ENCODE data around the gene CARTPT.

Gene CARTPT

DNA sequence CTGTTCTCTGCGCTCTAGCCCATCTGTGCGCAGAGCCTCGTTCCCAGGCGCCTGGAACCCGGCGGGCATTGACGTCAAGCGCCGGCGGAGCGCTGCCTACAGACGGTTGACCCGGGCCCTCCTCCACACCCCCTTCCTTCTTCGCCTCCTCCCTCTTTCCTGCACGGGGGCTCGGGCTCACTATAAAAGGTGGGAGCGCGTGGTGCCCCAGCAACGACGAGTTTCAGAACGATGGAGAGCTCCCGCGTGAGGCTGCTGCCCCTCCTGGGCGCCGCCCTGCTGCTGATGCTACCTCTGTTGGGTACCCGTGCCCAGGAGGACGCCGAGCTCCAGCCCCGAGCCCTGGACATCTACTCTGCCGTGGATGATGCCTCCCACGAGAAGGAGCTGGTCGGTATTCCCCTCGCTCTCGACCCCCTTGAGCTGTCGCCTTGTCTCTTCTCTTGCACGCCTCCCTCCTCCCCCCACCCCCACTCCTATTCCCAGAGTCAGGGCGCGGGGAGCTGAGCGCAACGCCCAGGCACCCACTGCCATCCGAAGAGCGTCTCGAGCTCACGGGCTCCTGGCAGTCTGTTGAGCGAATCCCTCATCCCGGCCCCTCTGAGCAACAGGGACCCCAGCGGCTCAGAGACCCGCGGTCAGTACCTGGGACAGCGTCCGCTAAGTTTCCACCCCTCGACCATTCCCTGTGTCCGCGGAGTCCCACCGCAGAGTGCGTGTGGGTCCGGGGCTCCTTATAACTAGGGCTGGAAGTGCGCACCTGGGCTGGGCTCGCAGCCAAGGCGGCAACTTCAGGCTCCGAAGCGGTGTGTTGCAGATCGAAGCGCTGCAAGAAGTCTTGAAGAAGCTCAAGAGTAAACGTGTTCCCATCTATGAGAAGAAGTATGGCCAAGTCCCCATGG, at the start of gene CARTPT:
Gene CARTPT (plus strand): TSS at position 213 of the 902 bp plus-strand sequence. CDS start 19 bp downstream, at position 232.
- Histone ChIP-seq H4K20me1 (ENCODE audit: insufficient read depth, low read length, poor library complexity, severe bottlenecking) (no peaks in the 10 kb centered on the region), H3K9me2 (replicated peaks; ENCODE audit: low read depth, low read length) (no peaks in the 10 kb centered on the region), H3K79me2 (ENCODE audit: insufficient read depth, low read length) (no peaks in the 10 kb centered on the region), H3K4me1 (ENCODE audit: insufficient read depth, low read length, poor library complexity, severe bottlenecking) (no peaks in the 10 kb centered on the region), H3F3A (ENCODE audit: low read depth) (no peaks in the 10 kb centered on the region), H3K36me3 (ENCODE audit: insufficient read depth, low read length) (no peaks in the 10 kb centered on the region), H3K9ac (ENCODE audit: low read depth, low read length, poor library complexity, severe bottlenecking) (no peak within 1 kb of the TSS), H3K4me3 (ENCODE audit: low read length, poor library complexity, severe bottlenecking) (no peak within 1 kb of the TSS), H3K4me2 (ENCODE audit: low read depth, low read length, poor library complexity, severe bottlenecking) (no peak within 1 kb of the TSS), H3K27me3 (ENCODE audit: insufficient read depth, low read length, poor library complexity, severe bottlenecking) (no peaks in the 10 kb centered on the region), H3K9me3 (ENCODE audit: insufficient read depth, low read depth, low read length) (no peaks in the 10 kb centered on the region), H2AFZ (ENCODE audit: low read length) (no peak within 1 kb of the TSS)
- TF ChIP-seq EZH2phosphoT487 (IDR thresholded peaks at IDR 0.05; ENCODE audit: borderline replicate concordance), result no peak
- TF ChIP-seq, protein P1, sequence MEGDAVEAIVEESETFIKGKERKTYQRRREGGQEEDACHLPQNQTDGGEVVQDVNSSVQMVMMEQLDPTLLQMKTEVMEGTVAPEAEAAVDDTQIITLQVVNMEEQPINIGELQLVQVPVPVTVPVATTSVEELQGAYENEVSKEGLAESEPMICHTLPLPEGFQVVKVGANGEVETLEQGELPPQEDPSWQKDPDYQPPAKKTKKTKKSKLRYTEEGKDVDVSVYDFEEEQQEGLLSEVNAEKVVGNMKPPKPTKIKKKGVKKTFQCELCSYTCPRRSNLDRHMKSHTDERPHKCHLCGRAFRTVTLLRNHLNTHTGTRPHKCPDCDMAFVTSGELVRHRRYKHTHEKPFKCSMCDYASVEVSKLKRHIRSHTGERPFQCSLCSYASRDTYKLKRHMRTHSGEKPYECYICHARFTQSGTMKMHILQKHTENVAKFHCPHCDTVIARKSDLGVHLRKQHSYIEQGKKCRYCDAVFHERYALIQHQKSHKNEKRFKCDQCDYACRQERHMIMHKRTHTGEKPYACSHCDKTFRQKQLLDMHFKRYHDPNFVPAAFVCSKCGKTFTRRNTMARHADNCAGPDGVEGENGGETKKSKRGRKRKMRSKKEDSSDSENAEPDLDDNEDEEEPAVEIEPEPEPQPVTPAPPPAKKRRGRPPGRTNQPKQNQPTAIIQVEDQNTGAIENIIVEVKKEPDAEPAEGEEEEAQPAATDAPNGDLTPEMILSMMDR (conservative IDR thresholded peaks at IDR 0.05; ENCODE audit: low read length), result no peak

DNA sequence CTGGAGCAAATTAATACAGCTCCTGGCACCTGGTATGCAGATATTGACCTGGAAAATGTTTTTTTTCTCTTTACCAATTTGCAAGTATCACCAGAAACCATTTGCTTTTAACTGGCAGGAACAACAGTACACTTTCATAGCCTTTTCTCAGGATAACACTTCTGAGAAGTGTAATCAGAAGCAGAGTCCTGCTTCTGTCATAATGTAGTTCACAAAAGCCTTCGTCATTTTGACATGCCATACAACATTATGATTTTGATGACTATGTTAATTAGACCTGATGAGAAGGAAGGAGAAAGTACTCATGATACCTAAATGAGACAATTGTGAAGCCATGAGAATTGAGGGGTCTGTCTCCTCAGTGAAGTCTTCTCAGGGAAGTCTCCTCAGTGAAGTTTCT, 41.1 kb upstream of the CARTPT start:
- Histone ChIP-seq H3K4me3 (ENCODE audit: low read length, poor library complexity, severe bottlenecking) (no peak overlapping the region), H3F3A (ENCODE audit: low read depth) (no peaks in the 10 kb centered on the region), H3K27me3 (ENCODE audit: insufficient read depth, low read length, poor library complexity, severe bottlenecking) (no peaks in the 10 kb centered on the region), H3K9ac (ENCODE audit: low read depth, low read length, poor library complexity, severe bottlenecking) (no peak overlapping the region), H2AFZ (ENCODE audit: low read length) (no peak overlapping the region), H3K36me3 (ENCODE audit: insufficient read depth, low read length) (no peaks in the 10 kb centered on the region), H3K79me2 (ENCODE audit: insufficient read depth, low read length) (no peaks in the 10 kb centered on the region), H3K9me2 (replicated peaks; ENCODE audit: low read depth, low read length) (no peaks in the 10 kb centered on the region), H3K9me3 (ENCODE audit: insufficient read depth, low read depth, low read length) (no peaks in the 10 kb centered on the region), H4K20me1 (ENCODE audit: insufficient read depth, low read length, poor library complexity, severe bottlenecking) (no peaks in the 10 kb centered on the region), H3K4me2 (ENCODE audit: low read depth, low read length, poor library complexity, severe bottlenecking) (no peak overlapping the region), H3K4me1 (ENCODE audit: insufficient read depth, low read length, poor library complexity, severe bottlenecking) (no peaks in the 10 kb centered on the region)
- TF ChIP-seq, protein P1 (conservative IDR thresholded peaks at IDR 0.05; ENCODE audit: low read length), result no peak
- no peak for TF ChIP-seq EZH2phosphoT487 (IDR thresholded peaks at IDR 0.05; ENCODE audit: borderline replicate concordance)

DNA sequence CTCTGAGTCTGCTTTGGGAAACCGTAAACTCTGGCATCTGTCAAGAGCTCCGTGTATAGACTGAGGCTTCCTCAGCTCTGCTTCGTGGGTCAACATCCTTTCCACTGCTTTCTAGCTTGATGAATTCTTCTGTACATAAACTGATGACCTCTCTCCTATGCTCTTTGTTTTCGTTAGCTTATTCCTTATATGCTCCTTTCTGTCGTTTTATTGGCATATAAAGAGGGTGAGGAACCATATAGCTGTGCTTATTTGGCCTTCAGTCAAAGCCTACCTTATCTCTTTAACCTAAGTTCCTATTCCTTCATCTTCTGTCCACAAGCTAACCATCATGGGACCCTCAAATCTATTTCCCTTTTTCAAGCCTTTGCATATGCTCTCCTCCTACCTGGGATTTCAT, 39.4 kb upstream of the CARTPT start:
- no peaks in the 10 kb centered on the region for H3K9me2 ChIP-seq (replicated peaks; ENCODE audit: low read depth, low read length)
- H3K79me2 ChIP-seq (ENCODE audit: insufficient read depth, low read length), result no peaks in the 10 kb centered on the region
- no peaks in the 10 kb centered on the region for H4K20me1 ChIP-seq (ENCODE audit: insufficient read depth, low read length, poor library complexity, severe bottlenecking)
- no peaks in the 10 kb centered on the region for H3K36me3 ChIP-seq (ENCODE audit: insufficient read depth, low read length)
- no peaks in the 10 kb centered on the region for H3K9me3 ChIP-seq (ENCODE audit: insufficient read depth, low read depth, low read length)
- no peaks in the 10 kb centered on the region for H3K27me3 ChIP-seq (ENCODE audit: insufficient read depth, low read length, poor library complexity, severe bottlenecking)
- no peak overlapping the region for H3K4me2 ChIP-seq (ENCODE audit: low read depth, low read length, poor library complexity, severe bottlenecking)
- no peak for TF ChIP-seq EZH2phosphoT487 (IDR thresholded peaks at IDR 0.05; ENCODE audit: borderline replicate concordance)
- TF ChIP-seq, protein P1 (conservative IDR thresholded peaks at IDR 0.05; ENCODE audit: low read length), result no peak
- no peaks in the 10 kb centered on the region for H3K4me1 ChIP-seq (ENCODE audit: insufficient read depth, low read length, poor library complexity, severe bottlenecking)
- no peak overlapping the region for H3K9ac ChIP-seq (ENCODE audit: low read depth, low read length, poor library complexity, severe bottlenecking)
- no peak overlapping the region for H3K4me3 ChIP-seq (ENCODE audit: low read length, poor library complexity, severe bottlenecking)
- H3F3A ChIP-seq (ENCODE audit: low read depth), result no peaks in the 10 kb centered on the region
- H2AFZ ChIP-seq (ENCODE audit: low read length), result no peak overlapping the region

All from Loucy (cell line).